HL-60/S4 (cell line): ENCODE data around the gene TTLL9.

ENCODE experiments used
- in situ Hi-C: fragments of 300-500 bp; cut with MboI; formaldehyde crosslinking; loops from 2 replicates; pipeline ENCODE4 v1.14.3; 2022; ENCODE audit warnings: low sequenced_read_pairs

Gene TTLL9

GRCh38 chr20:31851240-31851955 is 19.0 kb upstream of the TTLL9 start:
- in situ Hi-C loops = no loop called here

- in situ Hi-C loops = no loop called here
Measured at GRCh38 chr20:31853481-31853880, 17.0 kb upstream of the TTLL9 start.

- in situ Hi-C loops = no loop called here
Measured at GRCh38 chr20:31856516-31856915, 13.9 kb upstream of the TTLL9 start.

- in situ Hi-C loops = no loop called here
Measured at GRCh38 chr20:31857861-31858759, 12.3 kb upstream of the TTLL9 start.

- in situ Hi-C loops = no loop called here
Measured at GRCh38 chr20:31858760-31859083, 11.7 kb upstream of the TTLL9 start.

- in situ Hi-C loops = no loop called here
Measured at GRCh38 chr20:31859266-31859997, 11.0 kb upstream of the TTLL9 start.

- in situ Hi-C loops = no loop called here
Measured at GRCh38 chr20:31859998-31860380, 10.4 kb upstream of the TTLL9 start.

DNA sequence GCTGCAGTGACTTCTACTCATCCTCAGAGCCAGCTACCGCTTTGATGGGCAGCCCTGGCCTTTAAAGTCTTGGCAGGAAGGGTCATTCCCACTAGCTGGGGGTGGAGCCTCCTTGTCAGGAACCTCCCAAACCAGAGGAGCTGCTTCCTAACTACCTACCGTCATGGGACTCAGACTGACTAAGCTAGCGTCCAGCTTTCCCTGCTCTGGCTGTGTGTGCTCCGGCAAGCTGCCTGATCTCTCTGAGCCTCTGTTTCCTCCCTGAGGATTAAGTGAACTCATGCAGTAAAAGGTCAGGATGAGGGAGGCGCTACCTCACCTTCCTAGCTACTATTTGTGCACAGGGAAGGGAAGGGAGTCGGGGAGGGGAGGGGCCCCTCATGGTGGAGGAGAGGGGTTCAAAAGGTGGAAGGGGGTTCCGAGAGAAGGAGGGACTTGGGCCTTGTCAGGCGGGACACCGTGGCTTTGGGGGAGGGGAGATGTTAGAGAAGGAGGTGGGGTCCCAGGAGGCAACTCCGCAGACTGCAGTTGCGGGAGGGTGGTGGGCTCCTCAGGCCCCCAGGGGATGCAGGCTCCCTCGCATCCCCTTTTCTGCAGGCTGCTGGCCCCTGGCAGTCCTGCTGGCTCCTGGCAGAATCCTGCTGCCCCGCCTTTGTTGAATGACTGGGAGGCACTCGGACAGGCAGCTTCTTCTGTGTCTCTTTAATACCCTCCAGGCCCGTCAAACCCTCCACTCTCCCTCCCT is 9.9 kb upstream of the TTLL9 start:
- in situ Hi-C loops = no loop called here

- in situ Hi-C loops = no loop called here
Measured at GRCh38 chr20:31861135-31861384, 9.4 kb upstream of the TTLL9 start.

- in situ Hi-C loops = no loop called here
Measured at GRCh38 chr20:31861385-31862156, 8.9 kb upstream of the TTLL9 start.

GRCh38 chr20:31862157-31862470 is 8.3 kb upstream of the TTLL9 start:
- in situ Hi-C loops = no loop called here

DNA sequence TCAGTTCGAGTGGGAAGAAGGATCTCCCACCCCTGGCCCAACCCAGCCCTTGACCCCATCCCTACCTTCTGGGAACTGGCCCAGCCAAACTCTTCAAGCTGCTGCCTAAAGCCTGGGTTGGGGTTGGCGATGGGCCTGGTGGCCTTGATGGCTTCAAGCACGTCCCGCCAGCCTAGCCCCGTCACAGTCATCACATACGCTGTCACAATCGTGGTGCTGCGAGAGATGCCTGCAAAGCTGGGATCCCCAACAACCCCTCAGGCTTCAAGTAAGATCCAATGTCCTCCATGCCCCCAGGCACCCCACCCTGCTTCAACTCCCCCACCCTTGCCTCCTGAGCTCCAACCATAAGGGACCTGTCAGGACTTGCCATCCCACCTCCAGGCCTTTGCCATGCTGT is 7.9 kb upstream of the TTLL9 start:
- in situ Hi-C loops = no loop called here

GRCh38 chr20:31863296-31864085 is 6.9 kb upstream of the TTLL9 start:
- in situ Hi-C loops = no loop called here

DNA sequence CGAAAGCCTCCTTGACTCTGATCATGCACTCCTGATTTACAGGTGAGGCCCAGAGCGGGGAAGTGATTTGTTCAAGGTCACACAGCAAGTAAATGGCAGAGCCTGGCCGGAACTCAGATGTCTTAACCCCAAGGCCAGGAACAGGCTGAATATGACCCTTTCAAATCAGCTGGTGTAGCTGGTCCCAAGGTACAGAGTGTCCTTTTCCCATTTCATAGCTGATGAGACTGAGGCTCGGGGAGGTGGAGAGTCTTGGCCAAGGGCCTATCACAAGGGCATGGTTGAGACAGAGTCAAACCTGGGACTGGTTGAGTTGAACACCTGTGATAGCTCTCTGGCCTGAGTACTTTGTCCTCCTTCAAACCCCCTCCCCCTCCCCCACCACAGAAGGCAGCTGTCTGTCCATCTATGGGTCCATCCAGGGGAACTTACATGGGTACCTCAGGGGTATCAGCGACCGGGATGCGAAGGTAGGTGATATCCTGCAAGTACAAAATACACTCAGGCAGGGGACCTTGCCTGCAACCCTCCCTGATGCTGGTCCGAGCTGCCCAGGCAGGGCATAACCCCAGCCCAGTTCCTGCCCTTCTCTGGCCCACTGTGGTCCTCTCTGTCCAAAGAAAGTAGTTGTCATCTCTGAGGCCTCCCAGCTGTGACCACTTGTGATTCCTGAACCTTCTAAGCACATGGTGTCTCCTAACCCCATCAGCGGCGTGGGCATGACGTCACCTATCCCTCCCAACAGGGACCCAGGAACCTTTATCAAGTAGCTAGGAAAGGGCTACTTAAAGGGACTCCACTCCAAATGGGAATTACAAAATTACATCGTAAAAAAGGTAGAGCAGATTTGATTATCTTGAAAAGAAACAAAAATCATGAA is 5.7 kb upstream of the TTLL9 start:
- in situ Hi-C loops = no loop called here

GRCh38 chr20:31866221-31866620 is 4.2 kb upstream of the TTLL9 start:
- in situ Hi-C loops = no loop called here

- in situ Hi-C loops = no loop called here
Measured at GRCh38 chr20:31868853-31869672, 1.4 kb upstream of the TTLL9 start.

- in situ Hi-C loops = no loop called here
Measured at GRCh38 chr20:31869673-31869941, 827 bp upstream of the TTLL9 start.
